ENCODE results near the gene TOP2B.

TOP2B gene

GRCh38 chr3:25697553-25697952 is 32.8 kb upstream of the TOP2B start:
- no peak for DNase-seq (ENCODE audit: low read depth)
- TF ChIP-seq CTCF (conservative IDR thresholded peaks at IDR 0.05; ENCODE audit: low read length), result no peak
- H3K4me3 ChIP-seq (ENCODE audit: low read length), result no peak overlapping the region

- no peak for TF ChIP-seq CTCF (conservative IDR thresholded peaks at IDR 0.05; ENCODE audit: low read length)
- no peak for DNase-seq (ENCODE audit: low read depth)
- no peak overlapping the region for H3K4me3 ChIP-seq (ENCODE audit: low read length)
These were observed 31.2 kb upstream of the TOP2B start for GRCh38 chr3:25695731-25696420.

GRCh38 chr3:25693238-25693637 is 28.5 kb upstream of the TOP2B start:
- TF ChIP-seq CTCF (conservative IDR thresholded peaks at IDR 0.05; ENCODE audit: low read length), result no peak
- DNase-seq (ENCODE audit: low read depth), result no peak
- H3K4me3 ChIP-seq (ENCODE audit: low read length), result no peak overlapping the region

GRCh38 chr3:25692341-25692740 is 27.6 kb upstream of the TOP2B start:
- DNase-seq (ENCODE audit: low read depth), result no peak
- no peak overlapping the region for H3K4me3 ChIP-seq (ENCODE audit: low read length)
- TF ChIP-seq CTCF (conservative IDR thresholded peaks at IDR 0.05; ENCODE audit: low read length), result no peak

- H3K4me3 ChIP-seq (ENCODE audit: low read length), result no peak overlapping the region
- TF ChIP-seq CTCF (conservative IDR thresholded peaks at IDR 0.05; ENCODE audit: low read length), result no peak
- DNase-seq (ENCODE audit: low read depth), result no peak
These were observed 26.2 kb upstream of the TOP2B start for GRCh38 chr3:25690768-25691533.

- no peak for DNase-seq (ENCODE audit: low read depth)
- TF ChIP-seq CTCF (conservative IDR thresholded peaks at IDR 0.05; ENCODE audit: low read length), result no peak
- no peak overlapping the region for H3K4me3 ChIP-seq (ENCODE audit: low read length)
These were observed 24.5 kb upstream of the TOP2B start for GRCh38 chr3:25689226-25689625.

GRCh38 chr3:25687742-25688141 is 23.0 kb upstream of the TOP2B start:
- H3K4me3 ChIP-seq (ENCODE audit: low read length), result no peak overlapping the region
- no peak for DNase-seq (ENCODE audit: low read depth)
- TF ChIP-seq CTCF (conservative IDR thresholded peaks at IDR 0.05; ENCODE audit: low read length), result no peak
